ENCODE data around the gene BSN. TPM values are rescaled to one million over a fixed set of nuclear protein-coding genes. Genes with fewer than 3 reads are reported as not detected.

Gene BSN
- under 1 TPM; 0.01 to 0.08 TPM for polyA plus RNA-seq

DNA sequence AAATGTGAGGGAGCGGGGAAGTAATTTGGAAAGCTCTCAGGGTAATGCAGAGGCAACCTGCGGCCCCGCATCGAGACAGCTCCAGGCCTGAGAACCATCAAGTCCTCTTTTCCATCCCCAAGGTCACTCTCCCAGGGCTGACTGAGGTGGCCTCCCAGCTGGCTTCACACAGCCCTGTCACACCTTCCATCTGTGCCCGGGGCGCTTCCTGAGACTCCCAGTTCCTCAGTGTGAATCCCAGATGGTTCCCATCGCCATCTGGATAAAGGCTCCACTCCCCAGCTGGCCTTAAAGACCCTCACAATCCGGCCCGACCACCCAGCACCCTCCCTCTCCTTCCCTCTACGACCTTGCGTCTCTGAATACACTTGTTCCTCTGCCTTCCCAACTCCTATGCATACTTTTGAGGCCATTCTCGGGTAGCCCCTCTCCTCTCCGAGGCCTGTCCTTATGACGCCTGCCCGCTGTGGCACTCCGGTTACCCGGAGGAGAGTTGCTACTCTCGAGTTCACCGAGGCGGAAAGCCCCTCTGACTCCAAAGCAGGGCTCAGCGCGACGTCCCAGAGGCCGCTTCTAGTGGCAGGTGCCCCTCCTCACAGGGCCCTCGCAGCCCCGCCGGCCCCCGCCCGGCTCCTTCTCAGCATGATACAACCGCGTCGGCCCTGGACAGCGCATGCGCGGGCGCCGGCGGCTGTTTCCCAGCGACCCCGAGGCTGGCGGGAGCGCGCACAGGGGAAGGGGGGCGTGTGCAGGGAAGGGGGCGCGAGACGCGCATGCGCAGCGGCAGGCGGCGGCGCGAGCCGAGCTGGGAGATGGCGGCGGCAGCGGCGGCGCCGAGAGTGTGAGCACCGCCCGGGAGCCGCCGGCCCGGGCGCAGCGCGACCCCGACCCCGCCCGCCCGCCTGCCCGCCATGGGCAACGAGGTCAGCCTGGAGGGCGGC lies at the start of gene BSN:
Gene BSN, plus strand, starts transcription at position 786 of the 941 bp plus-strand sequence. Its CDS starts 126 bp downstream, at position 912.
- peak within 1 kb of the TSS in 1 of 2 donors; percentile 24 for H3K27ac ChIP-seq (ENCODE audit: low read depth in 2 of 2, low read length in 1 of 2)
- H3K4me1 ChIP-seq (ENCODE audit: control insufficient read depth in 2 of 2, insufficient read depth in 2 of 2, low read length in 1 of 2), result peaks cover 2 to 11% of the 10 kb centered on the region in 2 donors
- WGBS, 2 donors, result 4 to 8% methylated on average over 41 to 76 of the region's 76 CpGs
- peak within 1 kb of the TSS; percentile 38 to 45 for H3K4me3 ChIP-seq (ENCODE audit: low read depth in 1 of 2, low read length in 2 of 2)
- H3K27me3 ChIP-seq (ENCODE audit: control insufficient read depth in 1 of 2, insufficient read depth in 2 of 2, low read length in 2 of 2), result no peaks in the 10 kb centered on the region
- no peaks in the 10 kb centered on the region for H3K9me3 ChIP-seq (ENCODE audit: control insufficient read depth in 2 of 2, insufficient read depth in 1 of 2, low read depth in 1 of 2, low read length in 1 of 2)
- H3K36me3 ChIP-seq (ENCODE audit: control insufficient read depth in 2 of 2, insufficient read depth in 2 of 2, low read length in 1 of 2), result no peaks in the 10 kb centered on the region

GRCh38 chr3:49506906-49507305 lies 47.4 kb upstream of the BSN start:
- Histone ChIP-seq H3K27ac (ENCODE audit: low read depth in 2 of 2, low read length in 1 of 2) (no peak overlapping the region), H3K36me3 (ENCODE audit: control insufficient read depth in 2 of 2, insufficient read depth in 2 of 2, low read length in 1 of 2) (peaks cover 5 to 6% of the 10 kb centered on the region in 2 donors), H3K4me3 (ENCODE audit: low read depth in 1 of 2, low read length in 2 of 2) (no peak overlapping the region), H3K4me1 (ENCODE audit: control insufficient read depth in 2 of 2, insufficient read depth in 2 of 2, low read length in 1 of 2) (no peaks in the 10 kb centered on the region), H3K9me3 (ENCODE audit: control insufficient read depth in 2 of 2, insufficient read depth in 1 of 2, low read depth in 1 of 2, low read length in 1 of 2) (no peaks in the 10 kb centered on the region), H3K27me3 (ENCODE audit: control insufficient read depth in 1 of 2, insufficient read depth in 2 of 2, low read length in 2 of 2) (no peaks in the 10 kb centered on the region)
- 85 to 86% methylated on average over 3 of the region's 3 CpGs for WGBS, 2 donors

DNA sequence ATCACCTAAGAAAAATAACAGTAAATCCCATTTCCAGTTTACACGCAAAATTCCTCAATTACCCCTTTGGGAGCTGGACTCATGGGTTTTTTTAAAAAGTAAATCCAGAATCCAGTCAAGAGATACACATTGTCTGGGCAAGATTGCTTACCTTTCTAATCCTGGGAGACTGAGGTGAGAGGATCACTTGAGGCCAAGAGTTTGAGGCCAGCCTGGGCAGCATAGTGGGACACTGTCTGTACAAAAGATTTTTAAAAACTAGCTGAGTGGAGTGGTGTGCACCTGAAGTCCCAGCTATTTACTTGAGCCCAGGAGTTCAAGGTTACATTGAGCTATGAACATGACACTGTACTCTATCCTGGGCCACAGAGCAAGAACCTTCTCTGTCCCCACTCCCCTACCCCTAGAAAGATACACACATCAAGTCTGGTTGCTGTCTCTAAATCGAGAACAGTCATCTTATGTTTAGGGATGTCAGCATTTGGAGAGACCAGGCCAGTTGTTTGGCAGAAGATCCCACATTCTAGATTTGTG lies 45.2 kb upstream of the BSN start:
- H3K9me3 ChIP-seq (ENCODE audit: control insufficient read depth in 2 of 2, insufficient read depth in 1 of 2, low read depth in 1 of 2, low read length in 1 of 2), result no peaks in the 10 kb centered on the region
- H3K4me1 ChIP-seq (ENCODE audit: control insufficient read depth in 2 of 2, insufficient read depth in 2 of 2, low read length in 1 of 2), result no peaks in the 10 kb centered on the region
- no peak overlapping the region for H3K27ac ChIP-seq (ENCODE audit: low read depth in 2 of 2, low read length in 1 of 2)
- H3K4me3 ChIP-seq (ENCODE audit: low read depth in 1 of 2, low read length in 2 of 2), result no peak overlapping the region
- H3K27me3 ChIP-seq (ENCODE audit: control insufficient read depth in 1 of 2, insufficient read depth in 2 of 2, low read length in 2 of 2), result no peaks in the 10 kb centered on the region
- WGBS, 2 donors, result 31 to 46% methylated on average over 2 of the region's 2 CpGs
- H3K36me3 ChIP-seq (ENCODE audit: control insufficient read depth in 2 of 2, insufficient read depth in 2 of 2, low read length in 1 of 2), result peaks cover 5 to 6% of the 10 kb centered on the region in 2 donors

DNA sequence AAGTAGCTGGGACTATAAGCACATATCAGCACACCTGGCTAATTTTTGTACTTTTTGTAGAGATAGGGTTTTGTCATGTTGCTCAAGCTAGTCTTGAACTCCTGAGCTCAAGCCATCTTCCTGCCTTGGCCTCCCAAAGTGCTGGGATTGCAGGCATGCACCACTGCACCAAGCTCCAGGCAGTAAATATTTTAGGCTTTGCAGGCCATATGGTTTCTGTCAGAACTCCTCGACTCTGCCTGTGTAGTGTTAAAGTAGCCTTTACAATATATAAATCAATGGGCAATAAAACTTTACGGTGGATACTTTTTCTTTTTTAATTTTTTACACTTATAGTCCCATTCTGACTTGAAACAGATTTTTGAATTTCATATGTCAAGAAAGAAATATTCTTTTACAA lies 42.6 kb upstream of the BSN start:
- Histone ChIP-seq H3K4me1 (ENCODE audit: control insufficient read depth in 2 of 2, insufficient read depth in 2 of 2, low read length in 1 of 2) (no peaks in the 10 kb centered on the region), H3K4me3 (ENCODE audit: low read depth in 1 of 2, low read length in 2 of 2) (no peak overlapping the region), H3K36me3 (ENCODE audit: control insufficient read depth in 2 of 2, insufficient read depth in 2 of 2, low read length in 1 of 2) (peaks cover 6 to 7% of the 10 kb centered on the region in 2 donors), H3K27ac (ENCODE audit: low read depth in 2 of 2, low read length in 1 of 2) (no peak overlapping the region), H3K9me3 (ENCODE audit: control insufficient read depth in 2 of 2, insufficient read depth in 1 of 2, low read depth in 1 of 2, low read length in 1 of 2) (no peaks in the 10 kb centered on the region), H3K27me3 (ENCODE audit: control insufficient read depth in 1 of 2, insufficient read depth in 2 of 2, low read length in 2 of 2) (no peaks in the 10 kb centered on the region)
- 76 to 80% methylated on average over 2 of the region's 2 CpGs for WGBS, 2 donors

DNA sequence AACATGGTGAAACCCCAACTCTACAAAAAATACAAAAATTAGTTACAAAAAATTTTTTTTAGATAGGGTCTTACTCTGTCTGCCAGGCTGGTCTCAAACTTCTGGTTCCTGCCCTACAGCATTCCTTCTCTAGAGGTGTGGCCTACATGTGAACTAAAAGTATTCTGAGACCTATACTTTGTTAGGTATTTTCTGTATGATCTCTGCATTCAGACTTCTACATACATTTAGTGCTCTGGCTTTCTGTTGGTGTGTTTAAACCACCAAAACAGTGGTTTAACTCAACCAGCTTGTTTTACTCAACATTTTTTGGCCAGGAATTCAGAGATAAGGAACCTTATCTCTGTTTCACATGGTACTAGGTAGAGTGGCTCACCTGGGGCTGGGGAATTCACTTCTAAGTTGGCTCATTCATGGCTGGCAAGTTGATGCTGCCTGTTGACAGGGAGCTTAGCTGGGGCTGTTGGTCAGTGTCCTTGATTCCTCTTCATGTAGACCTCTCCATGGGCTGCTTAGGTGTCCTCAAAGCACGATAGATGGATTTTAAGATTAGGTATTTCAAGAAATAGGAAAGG lies 41.4 kb upstream of the BSN start:
- Histone ChIP-seq H3K4me3 (ENCODE audit: low read depth in 1 of 2, low read length in 2 of 2) (no peak overlapping the region), H3K9me3 (ENCODE audit: control insufficient read depth in 2 of 2, insufficient read depth in 1 of 2, low read depth in 1 of 2, low read length in 1 of 2) (no peaks in the 10 kb centered on the region), H3K27me3 (ENCODE audit: control insufficient read depth in 1 of 2, insufficient read depth in 2 of 2, low read length in 2 of 2) (no peaks in the 10 kb centered on the region), H3K27ac (ENCODE audit: low read depth in 2 of 2, low read length in 1 of 2) (peak overlapping the region in 1 of 2 donors; percentile 15), H3K36me3 (ENCODE audit: control insufficient read depth in 2 of 2, insufficient read depth in 2 of 2, low read length in 1 of 2) (peaks cover 6 to 7% of the 10 kb centered on the region in 2 donors), H3K4me1 (ENCODE audit: control insufficient read depth in 2 of 2, insufficient read depth in 2 of 2, low read length in 1 of 2) (no peaks in the 10 kb centered on the region)
- 88 to 98% methylated on average over 1 of the region's 1 CpG for WGBS, 2 donors

DNA sequence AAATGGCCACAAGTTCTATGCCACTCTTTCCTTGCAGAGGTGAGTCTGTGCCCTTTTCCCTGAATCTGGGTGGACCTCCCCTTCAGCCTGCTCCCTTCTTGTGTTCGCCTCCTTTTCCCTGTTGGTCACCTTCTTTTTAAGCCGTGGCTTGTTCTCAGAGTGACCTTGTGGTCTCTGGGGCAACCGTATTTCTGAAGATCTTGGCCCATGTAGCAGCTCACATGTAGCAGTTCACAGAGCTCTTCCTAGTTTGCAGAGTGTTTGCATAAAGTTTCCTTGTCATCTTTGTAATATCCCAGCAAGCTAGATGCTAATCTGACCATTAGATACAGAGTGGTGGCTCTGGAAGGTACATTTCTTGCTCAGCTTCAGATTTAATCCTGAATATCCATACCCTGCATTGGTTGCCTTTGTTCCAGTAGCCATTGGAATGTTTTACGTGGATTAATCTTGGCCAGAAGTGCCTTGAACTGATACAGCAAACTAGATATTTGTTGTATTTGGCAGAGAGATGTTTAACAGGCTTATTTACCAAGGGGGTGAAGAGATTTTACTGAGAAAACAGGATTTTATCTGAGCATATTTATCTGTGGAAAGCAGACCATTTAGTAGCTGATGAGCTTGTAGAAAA lies 40.7 kb upstream of the BSN start:
- Histone ChIP-seq H3K27ac (ENCODE audit: low read depth in 2 of 2, low read length in 1 of 2) (no peak overlapping the region), H3K36me3 (ENCODE audit: control insufficient read depth in 2 of 2, insufficient read depth in 2 of 2, low read length in 1 of 2) (peaks cover 6 to 7% of the 10 kb centered on the region in 2 donors), H3K4me1 (ENCODE audit: control insufficient read depth in 2 of 2, insufficient read depth in 2 of 2, low read length in 1 of 2) (no peaks in the 10 kb centered on the region), H3K27me3 (ENCODE audit: control insufficient read depth in 1 of 2, insufficient read depth in 2 of 2, low read length in 2 of 2) (no peaks in the 10 kb centered on the region), H3K4me3 (ENCODE audit: low read depth in 1 of 2, low read length in 2 of 2) (no peak overlapping the region), H3K9me3 (ENCODE audit: control insufficient read depth in 2 of 2, insufficient read depth in 1 of 2, low read depth in 1 of 2, low read length in 1 of 2) (no peaks in the 10 kb centered on the region)
- WGBS, 2 donors, result 83 to 86% methylated on average over 4 of the region's 4 CpGs

- WGBS, 2 donors, result 89 to 90% methylated on average over 3 of the region's 3 CpGs
- H3K4me1 ChIP-seq (ENCODE audit: control insufficient read depth in 2 of 2, insufficient read depth in 2 of 2, low read length in 1 of 2), result peaks cover 2 to 6% of the 10 kb centered on the region in 2 donors
- no peaks in the 10 kb centered on the region for H3K9me3 ChIP-seq (ENCODE audit: control insufficient read depth in 2 of 2, insufficient read depth in 1 of 2, low read depth in 1 of 2, low read length in 1 of 2)
- peaks cover 0 to 8% of the 10 kb centered on the region in 2 donors for H3K36me3 ChIP-seq (ENCODE audit: control insufficient read depth in 2 of 2, insufficient read depth in 2 of 2, low read length in 1 of 2)
- H3K27ac ChIP-seq (ENCODE audit: low read depth in 2 of 2, low read length in 1 of 2), result no peak overlapping the region
- H3K4me3 ChIP-seq (ENCODE audit: low read depth in 1 of 2, low read length in 2 of 2), result no peak overlapping the region
- no peaks in the 10 kb centered on the region for H3K27me3 ChIP-seq (ENCODE audit: control insufficient read depth in 1 of 2, insufficient read depth in 2 of 2, low read length in 2 of 2)
These were observed 36.3 kb upstream of the BSN start for GRCh38 chr3:49518016-49518415.

- WGBS, 2 donors, result 91 to 92% methylated on average over 5 of the region's 5 CpGs
- peaks cover 0 to 8% of the 10 kb centered on the region in 2 donors for H3K36me3 ChIP-seq (ENCODE audit: control insufficient read depth in 2 of 2, insufficient read depth in 2 of 2, low read length in 1 of 2)
- H3K9me3 ChIP-seq (ENCODE audit: control insufficient read depth in 2 of 2, insufficient read depth in 1 of 2, low read depth in 1 of 2, low read length in 1 of 2), result no peaks in the 10 kb centered on the region
- H3K27me3 ChIP-seq (ENCODE audit: control insufficient read depth in 1 of 2, insufficient read depth in 2 of 2, low read length in 2 of 2), result no peaks in the 10 kb centered on the region
- no peak overlapping the region for H3K4me3 ChIP-seq (ENCODE audit: low read depth in 1 of 2, low read length in 2 of 2)
- peaks cover 2 to 6% of the 10 kb centered on the region in 2 donors for H3K4me1 ChIP-seq (ENCODE audit: control insufficient read depth in 2 of 2, insufficient read depth in 2 of 2, low read length in 1 of 2)
- H3K27ac ChIP-seq (ENCODE audit: low read depth in 2 of 2, low read length in 1 of 2), result peak overlapping the region in 1 of 2 donors; percentile 5
These were observed 35.8 kb upstream of the BSN start for GRCh38 chr3:49518441-49518840.

DNA sequence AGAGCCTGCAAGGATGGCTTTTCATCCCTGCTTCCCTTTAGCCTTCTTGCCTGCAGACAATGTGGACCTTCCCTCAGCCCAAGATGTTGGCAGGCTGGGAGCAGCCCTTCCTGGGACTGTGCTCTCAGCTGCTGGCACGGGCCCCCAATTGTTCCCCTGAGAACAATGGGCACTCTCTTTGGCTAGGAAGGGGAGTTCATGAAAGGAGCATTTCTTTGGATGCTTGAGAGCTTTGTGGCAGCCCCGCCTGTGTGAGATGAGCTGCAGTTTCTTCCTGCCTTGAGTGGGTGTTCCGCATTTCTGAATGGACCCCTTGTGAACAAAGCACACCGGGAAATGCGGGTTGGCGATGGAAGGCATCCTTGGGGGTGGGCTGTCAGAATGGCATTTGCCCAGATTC lies 35.0 kb upstream of the BSN start:
- Histone ChIP-seq H3K27me3 (ENCODE audit: control insufficient read depth in 1 of 2, insufficient read depth in 2 of 2, low read length in 2 of 2) (no peaks in the 10 kb centered on the region), H3K4me1 (ENCODE audit: control insufficient read depth in 2 of 2, insufficient read depth in 2 of 2, low read length in 1 of 2) (peaks cover 4 to 10% of the 10 kb centered on the region in 2 donors), H3K27ac (ENCODE audit: low read depth in 2 of 2, low read length in 1 of 2) (no peak overlapping the region), H3K9me3 (ENCODE audit: control insufficient read depth in 2 of 2, insufficient read depth in 1 of 2, low read depth in 1 of 2, low read length in 1 of 2) (no peaks in the 10 kb centered on the region), H3K4me3 (ENCODE audit: low read depth in 1 of 2, low read length in 2 of 2) (no peak overlapping the region), H3K36me3 (ENCODE audit: control insufficient read depth in 2 of 2, insufficient read depth in 2 of 2, low read length in 1 of 2) (peaks cover 0 to 8% of the 10 kb centered on the region in 2 donors)
- 80 to 84% methylated on average over 6 of the region's 6 CpGs for WGBS, 2 donors

Data from esophagus (tissue), 2 donors.